Upper lobe of left lung (tissue), 6 donors: ENCODE results near the gene BOLA3. TPM values are rescaled to one million over a fixed set of nuclear protein-coding genes. Genes with fewer than 3 reads are reported as not detected.

Experiments
- ATAC-seq, 2 donors: fragments of 200-7000 bp; cut with Tn5 transposase; one replicate each; pipeline ENCODE4 v1.9.1; 2022; ENCODE audit warnings: mild to moderate bottlenecking in 2 of 2, moderate library complexity in 2 of 2; ENCODE audit not compliant: low FRiP score in 2 of 2
- DNase-seq, 2 donors: peaks; one replicate each; pipeline ENCODE4 v3.0.0-alpha.2; 2019 to 2020
- H3K27ac ChIP-seq, 4 donors: fragments of 200-600 bp; sonication (generic); one replicate each; pipeline ENCODE4 v1.5.1; 2016 to 2019
- H3K27me3 ChIP-seq, 4 donors: fragments of 200-600 bp; sonication (generic); one replicate each; pipeline ENCODE4 v1.5.1; 2017 to 2019
- H3K36me3 ChIP-seq, 4 donors: fragments of 200-600 bp; sonication (generic); one replicate each; pipeline ENCODE4 v1.5.1; 2016 to 2019
- H3K4me1 ChIP-seq, 4 donors: fragments of 200-600 bp; sonication (generic); one replicate each; pipeline ENCODE4 v1.5.1; 2018 to 2019
- H3K4me3 ChIP-seq, 4 donors: fragments of 200-600 bp; sonication (generic); one replicate each; pipeline ENCODE4 v1.5.1; 2017 to 2019; ENCODE audit warnings: mild to moderate bottlenecking in 2 of 4, moderate library complexity in 1 of 4
- H3K9me3 ChIP-seq, 4 donors: fragments of 200-600 bp; sonication (generic); one replicate each; pipeline ENCODE4 v1.5.1; 2018 to 2019
- CTCF ChIP-seq, 6 experiments: fragments of 450-650 bp in 4 of 6; fragments of 200-600 bp in 2 of 6; sonication (generic) in 2 of 6; IDR thresholded peaks; one replicate each; pipeline ENCODE4 v1.5.1; 2016 to 2019; ENCODE audit warnings: antibody characterized with exemption in 6 of 6
- EP300 ChIP-seq, 4 donors: sonication (generic); formaldehyde crosslinking; IDR thresholded peaks; one replicate each; pipeline ENCODE4 v1.5.1; 2017; ENCODE audit warnings: antibody characterized with exemption in 4 of 4, control low read depth in 2 of 4
- POLR2A ChIP-seq, 4 donors: fragments of 450-650 bp; IDR thresholded peaks; one replicate each; pipeline ENCODE4 v1.5.1; 2016 to 2017; ENCODE audit warnings: antibody characterized with exemption in 4 of 4, mild to moderate bottlenecking in 2 of 4
- POLR2AphosphoS5 ChIP-seq, 2 donors: sonication (generic); formaldehyde crosslinking; IDR thresholded peaks; one replicate each; pipeline ENCODE4 v1.5.1; 2017; ENCODE audit warnings: antibody characterized with exemption in 2 of 2
- WGBS, 2 donors: methylation state at CpG; one replicate each; pipeline ENCODE4 v1.1.5; 2017 to 2018; 5-methylcytosine and 5-hydroxymethylcytosine counted together
- total RNA-seq, 6 donors: library from RNA; depleted of rRNA in 4 of 6; stranded (reverse); fragments of >200 nt in 4 of 6; gene quantifications; one replicate each; pipeline versions ENCODE4 v1.1.0 to v1.2.1, GENCODE V29; 2016 to 2021
- donor health status: DM: no; HTN: no; CAD: no; lungs with moderate emphysema.
- donor health status: DM: no; HTN: yes; CAD: no; lungs with severe emphysema.

BOLA3 gene
- total RNA-seq, 6 donors from 2014 or later: 19.2 to 37.7 (median 24.3) TPM

GRCh38 chr2:74146929-74147726, 584 bp downstream of the BOLA3 start:
- Histone ChIP-seq H3K27me3 (no peaks in the 10 kb centered on the region), H3K4me1 (peaks cover 16 to 26% (median 20%) of the 10 kb centered on the region in 4 donors), H3K9me3 (no peaks in the 10 kb centered on the region), H3K4me3 (peak overlapping the region; percentile 66 to 87 (median 74)), H3K36me3 (peaks cover 0 to 22% (median 5%) of the 10 kb centered on the region in 4 donors), H3K27ac (peak overlapping the region; percentile 36 to 77 (median 59))
- DNase-seq (no peak), ATAC-seq (peak in 1 of 2 donors; percentile 3)
- no peak for TF ChIP-seq CTCF (IDR thresholded peaks at IDR 0.05)
- no peak for TF ChIP-seq EP300 (IDR thresholded peaks at IDR 0.05)
- no peak for TF ChIP-seq POLR2AphosphoS5 (IDR thresholded peaks at IDR 0.05)
- TF ChIP-seq POLR2A (IDR thresholded peaks at IDR 0.05): no peak
- WGBS, 2 donors: 10 to 11% methylated on average over 24 of the region's 29 CpGs

GRCh38 chr2:74142340-74142739, 5.4 kb downstream of the BOLA3 start:
- no peaks in the 10 kb centered on the region for H3K27me3 ChIP-seq
- H3K36me3 ChIP-seq: peaks cover 0 to 14% (median 3%) of the 10 kb centered on the region in 4 donors
- TF ChIP-seq CTCF (IDR thresholded peaks at IDR 0.05): no peak
- no peak for TF ChIP-seq POLR2AphosphoS5 (IDR thresholded peaks at IDR 0.05)
- no peak for TF ChIP-seq EP300 (IDR thresholded peaks at IDR 0.05)
- TF ChIP-seq POLR2A (IDR thresholded peaks at IDR 0.05): no peak
- DNase-seq (no peak), ATAC-seq (no peak)
- no peak overlapping the region for H3K27ac ChIP-seq
- H3K4me1 ChIP-seq: peaks cover 11 to 13% (median 13%) of the 10 kb centered on the region in 4 donors
- no peak overlapping the region for H3K4me3 ChIP-seq
- no peaks in the 10 kb centered on the region for H3K9me3 ChIP-seq
- 76 to 79% methylated on average over 6 of the region's 6 CpGs for WGBS, 2 donors

GRCh38 chr2:74138600-74139323, 8.9 kb downstream of the BOLA3 start:
- no peak overlapping the region for H3K4me3 ChIP-seq
- 88 to 96% methylated on average over 10 to 18 of the region's 19 CpGs for WGBS, 2 donors
- H3K9me3 ChIP-seq: no peaks in the 10 kb centered on the region
- peaks cover 0 to 20% (median 7%) of the 10 kb centered on the region in 4 donors for H3K36me3 ChIP-seq
- no peak overlapping the region for H3K27ac ChIP-seq
- H3K27me3 ChIP-seq: no peaks in the 10 kb centered on the region
- DNase-seq (peak in 1 of 2 donors; percentile 26), ATAC-seq (no peak)
- no peaks in the 10 kb centered on the region for H3K4me1 ChIP-seq
- TF ChIP-seq EP300 (IDR thresholded peaks at IDR 0.05): no peak
- TF ChIP-seq POLR2AphosphoS5 (IDR thresholded peaks at IDR 0.05): no peak
- TF ChIP-seq CTCF (IDR thresholded peaks at IDR 0.05): no peak
- TF ChIP-seq POLR2A (IDR thresholded peaks at IDR 0.05): no peak

- no peaks in the 10 kb centered on the region for H3K27me3 ChIP-seq
- DNase-seq: peak in 1 of 2 donors; percentile 27
- TF ChIP-seq EP300 (IDR thresholded peaks at IDR 0.05) (no peak), POLR2AphosphoS5 (IDR thresholded peaks at IDR 0.05) (no peak), CTCF (IDR thresholded peaks at IDR 0.05) (no peak), POLR2A (IDR thresholded peaks at IDR 0.05) (no peak)
Measured at GRCh38 chr2:74137651-74138599, 9.8 kb downstream of the BOLA3 start.

More at GRCh38 chr2:74137651-74138599, 9.8 kb downstream of the BOLA3 start:
- 93 to 97% methylated on average over 8 to 11 of the region's 11 CpGs for WGBS, 2 donors
- Histone ChIP-seq H3K4me1 (no peaks in the 10 kb centered on the region), H3K9me3 (no peaks in the 10 kb centered on the region), H3K27ac (no peak overlapping the region), H3K4me3 (no peak overlapping the region), H3K36me3 (peaks cover 0 to 20% (median 7%) of the 10 kb centered on the region in 4 donors)
- no peak for ATAC-seq
